Keratinocyte (primary cell): ENCODE data around the gene ROR2. TPM values are rescaled to one million over a fixed set of nuclear protein-coding genes. Genes with fewer than 3 reads are reported as not detected.

Source experiments
- DNase-seq: peaks from one replicate; pipeline ENCODE4 v3.0.0-alpha.2; 2011; ENCODE audit warnings: low read depth, missing footprints, low spot score
- FAIRE-seq: peaks from 2 replicates; lab custom pipeline; 2011; peaks lifted over from hg19 to GRCh38; lab: Jason Lieb, UNC
- H2AFZ ChIP-seq: 2 replicates; pipeline ENCODE4 v1.6.0; 2012; ENCODE audit warnings: low read length, control low read depth, inconsistent platforms; ENCODE audit not compliant: control insufficient read depth
- H3K27ac ChIP-seq: 2 replicates; pipeline ENCODE4 v1.5.1; 2011; ENCODE audit warnings: low read length; ENCODE audit not compliant: control insufficient read depth, insufficient read depth
- H3K27me3 ChIP-seq: 3 replicates; pipeline ENCODE4 v1.6.0; 2011; ENCODE audit warnings: low read length; ENCODE audit not compliant: control insufficient read depth, insufficient read depth; ENCODE audit errors: extremely low read depth
- H3K36me3 ChIP-seq, 2 experiments: 2 replicates in 1 of 2; 3 replicates in 1 of 2; pipeline ENCODE4 v1.5.1; 2011; ENCODE audit warnings: low read length in 2 of 2, mild to moderate bottlenecking in 1 of 2; ENCODE audit not compliant: control insufficient read depth in 2 of 2, insufficient read depth in 2 of 2; ENCODE audit errors: extremely low read depth in 1 of 2
- H3K4me1 ChIP-seq: 3 replicates; pipeline ENCODE4 v1.5.1; 2011; ENCODE audit warnings: low read length; ENCODE audit not compliant: control insufficient read depth, insufficient read depth; ENCODE audit errors: extremely low read depth
- H3K4me2 ChIP-seq: 3 replicates; pipeline ENCODE4 v1.6.0; 2011; ENCODE audit warnings: low read depth, low read length; ENCODE audit not compliant: control insufficient read depth, insufficient read depth; ENCODE audit errors: extremely low read depth
- H3K4me3 ChIP-seq, 3 experiments: fragments of 200-600 bp in 1 of 3; sonication (generic) in 1 of 3; 2 replicates in 2 of 3; 3 replicates in 1 of 3; pipeline ENCODE4 v1.5.1; 2011 to 2016; ENCODE audit warnings: low read length in 3 of 3, mild to moderate bottlenecking in 3 of 3, control low read depth in 2 of 3, inconsistent platforms in 1 of 3, low read depth in 1 of 3, mixed read lengths in 1 of 3, mixed run types in 1 of 3, moderate library complexity in 1 of 3; ENCODE audit not compliant: control insufficient read depth in 2 of 3, insufficient read depth in 2 of 3; ENCODE audit errors: extremely low read depth in 1 of 3
- H3K79me2 ChIP-seq: 2 replicates; pipeline ENCODE4 v1.6.0; 2012; ENCODE audit warnings: low read length; ENCODE audit not compliant: control insufficient read depth, insufficient read depth
- H3K9ac ChIP-seq: 3 replicates; pipeline ENCODE4 v1.6.0; 2011; ENCODE audit warnings: low read length; ENCODE audit not compliant: control insufficient read depth, insufficient read depth; ENCODE audit errors: extremely low read depth
- H3K9me1 ChIP-seq: 3 replicates; pipeline ENCODE4 v1.6.0; 2011; ENCODE audit warnings: low read length; ENCODE audit not compliant: control insufficient read depth, insufficient read depth; ENCODE audit errors: extremely low read depth
- H3K9me3 ChIP-seq: 2 replicates; pipeline ENCODE4 v1.5.1; 2012; ENCODE audit warnings: low read depth, low read length; ENCODE audit not compliant: control insufficient read depth
- H4K20me1 ChIP-seq: 3 replicates; pipeline ENCODE4 v1.6.0; 2011; ENCODE audit warnings: low read length; ENCODE audit not compliant: control insufficient read depth, insufficient read depth; ENCODE audit errors: extremely low read depth
- CTCF ChIP-seq, 3 experiments: IDR thresholded peaks in 1 of 3; conservative IDR thresholded peaks in 1 of 3; optimal IDR thresholded peaks in 1 of 3; 2 replicates in 2 of 3; 3 replicates in 1 of 3; pipeline versions ENCODE3 to v1.5.1; 2011; ENCODE audit warnings: low read length in 3 of 3, mild to moderate bottlenecking in 3 of 3, moderate library complexity in 2 of 3, control low read depth in 1 of 3, inconsistent platforms in 1 of 3; ENCODE audit not compliant: insufficient read depth in 2 of 3; ENCODE audit errors: extremely low read depth in 1 of 3
- EZH2 ChIP-seq: IDR thresholded peaks from one replicate; pipeline ENCODE4 v1.6.1; 2012; ENCODE audit warnings: inconsistent platforms, mild to moderate bottlenecking, low read length, moderate library complexity
- dilution Hi-C: fragments of 300-500 bp; cut with MboI; formaldehyde crosslinking; loops from one replicate; pipeline ENCODE4 v1.7.0; 2020; ENCODE audit warnings: low sequenced_read_pairs; ENCODE audit not compliant: extremely low pct_ligation_motif_present
- polyA plus RNA-seq, 5 experiments: library from polyadenylated mRNA; depleted of rRNA in 3 of 5; stranded (reverse) in 3 of 5; stranded (forward) in 1 of 5; unstranded in 1 of 5; fragments of >200 nt; gene quantifications; 1 replicate in 1 of 5; 2 replicates in 3 of 5; 3 replicates in 1 of 5; pipeline versions ENCODE4 v1.2.1 to v1.2.3, GENCODE V29; 2011 to 2012; ENCODE audit warnings: missing spikeins in 2 of 5, low read depth in 1 of 5, low replicate concordance in 1 of 5

The ROR2 gene
- polyA plus RNA-seq, 1 donor (not counting 4 experiments of a cell fraction or from before 2014, with no cell fraction given), result 0.22 TPM

- FAIRE-seq, result no peak
- no peak overlapping the region for H3K27ac ChIP-seq
- no peaks in the 10 kb centered on the region for H3K36me3 ChIP-seq
- no peak overlapping the region for H3K9ac ChIP-seq
- dilution Hi-C loops, result no loop called here
- H3K4me3 ChIP-seq, result no peak overlapping the region
- H3K4me1 ChIP-seq, result peaks cover 3% of the 10 kb centered on the region
- no peaks in the 10 kb centered on the region for H3K9me3 ChIP-seq
- H2AFZ ChIP-seq, result no peak overlapping the region
- H3K27me3 ChIP-seq, result no peaks in the 10 kb centered on the region
- H3K79me2 ChIP-seq, result no peaks in the 10 kb centered on the region
- TF ChIP-seq EZH2 (no peak), CTCF (optimal IDR thresholded peaks at IDR 0.05 in 1 of 3, IDR thresholded peaks at IDR 0.05 in 1 of 3, conservative IDR thresholded peaks at IDR 0.05 in 1 of 3; ENCODE audit: extremely low read depth in 1 of 3, insufficient read depth in 2 of 3, low read length in 3 of 3) (no peak)
- no peak for DNase-seq
- no peaks in the 10 kb centered on the region for H3K9me1 ChIP-seq
- H4K20me1 ChIP-seq, result no peaks in the 10 kb centered on the region
- H3K4me2 ChIP-seq, result no peak overlapping the region
Observed at GRCh38 chr9:91958174-91958573, 8.1 kb upstream of the ROR2 start.

DNA sequence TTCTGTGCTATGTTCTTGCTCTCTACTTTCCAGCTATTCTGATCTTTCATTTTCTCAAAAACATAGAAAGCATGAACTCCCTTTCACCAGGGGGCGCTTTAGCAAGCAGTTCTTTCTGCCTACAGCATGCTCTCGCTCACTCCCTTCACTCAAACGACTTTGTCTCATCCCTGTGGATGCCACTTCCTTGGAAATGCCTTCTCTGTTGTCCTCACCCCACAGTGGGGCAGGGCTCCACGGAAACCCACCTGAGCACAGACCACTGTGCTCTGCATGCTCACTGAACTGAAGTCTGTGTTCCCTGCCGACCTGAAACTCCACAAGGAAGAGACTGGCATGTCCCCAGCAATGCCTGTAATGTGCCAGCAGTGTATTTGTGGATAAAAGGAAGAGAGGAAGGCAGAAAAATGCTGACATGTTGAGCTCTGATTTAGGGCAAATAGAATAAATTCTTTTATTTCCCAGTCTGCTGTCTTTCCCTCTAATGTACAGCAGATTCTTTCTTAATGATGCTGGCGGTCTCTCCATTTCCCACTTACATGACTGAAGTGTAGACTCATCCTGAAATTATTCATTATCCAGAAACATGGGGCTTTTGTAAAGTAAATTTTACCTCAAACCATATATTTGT is 4.9 kb upstream of the ROR2 start:
- Histone ChIP-seq H3K4me2 (peak overlapping the region; percentile 61), H3K79me2 (no peaks in the 10 kb centered on the region), H3K4me1 (peaks cover 3% of the 10 kb centered on the region), H3K9ac (no peak overlapping the region), H3K27ac (no peak overlapping the region), H3K9me1 (no peaks in the 10 kb centered on the region), H4K20me1 (no peaks in the 10 kb centered on the region), H3K27me3 (peaks cover 19% of the 10 kb centered on the region), H3K36me3 (no peaks in the 10 kb centered on the region), H3K4me3 (no peak overlapping the region), H2AFZ (peak overlapping the region; percentile 83), H3K9me3 (no peaks in the 10 kb centered on the region)
- dilution Hi-C loops, result no loop called here
- DNase-seq (no peak), FAIRE-seq (peak; percentile 62)
- no peak for TF ChIP-seq EZH2
- peak; percentile 77 to 89 (median 82) for TF ChIP-seq CTCF (optimal IDR thresholded peaks at IDR 0.05 in 1 of 3, IDR thresholded peaks at IDR 0.05 in 1 of 3, conservative IDR thresholded peaks at IDR 0.05 in 1 of 3; ENCODE audit: extremely low read depth in 1 of 3, insufficient read depth in 2 of 3, low read length in 3 of 3)
